GM18907 (cell line): ENCODE results near the gene GRIK3.

ENCODE experiments used
- ATAC-seq: cut with Tn5 transposase; IDR thresholded peaks from one replicate; pipeline ENCODE4 v1.9.1; 2021; ENCODE audit warnings: mild to moderate bottlenecking, moderate library complexity; ENCODE audit not compliant: unreplicated experiment

The GRIK3 gene

DNA sequence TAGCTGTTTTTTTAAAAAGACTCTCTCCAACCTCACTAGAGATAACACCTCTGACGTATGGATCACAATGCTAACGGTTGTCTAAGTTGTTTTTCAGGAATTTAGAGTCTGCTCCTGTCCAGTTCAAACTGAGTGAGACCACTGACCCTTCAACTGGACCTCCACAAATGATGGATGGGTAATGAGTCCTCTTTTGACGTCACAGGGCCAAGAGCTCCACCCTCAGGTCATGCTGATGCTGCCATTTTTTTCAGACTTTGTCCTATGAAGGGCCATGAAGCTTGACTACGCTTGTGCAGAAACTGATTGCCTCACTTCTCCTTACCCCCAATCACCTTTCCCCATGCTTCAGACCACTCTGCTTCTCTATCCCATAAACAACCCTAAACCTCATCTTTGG lies 16.6 kb downstream of the GRIK3 start:
- ATAC-seq, result no peak

DNA sequence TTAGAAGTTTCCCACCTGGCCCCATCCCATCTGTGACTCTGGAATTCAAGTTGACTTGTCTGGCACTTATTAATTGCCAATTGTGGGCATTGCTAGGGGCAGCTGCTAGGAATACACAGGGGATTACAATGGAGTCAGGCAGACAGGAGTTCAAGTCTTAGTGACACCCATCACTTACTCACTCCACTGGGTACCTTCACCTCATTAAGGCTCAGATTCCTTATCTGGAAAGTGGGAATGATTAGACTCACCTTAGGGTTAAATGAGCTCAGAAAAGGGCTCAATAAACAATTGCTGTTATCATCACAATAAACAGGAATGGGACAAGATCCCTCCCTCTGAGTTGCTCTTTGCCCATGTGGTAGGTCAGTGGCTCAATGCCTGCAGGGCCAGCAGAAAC lies 18.2 kb downstream of the GRIK3 start:
- no peak for ATAC-seq

DNA sequence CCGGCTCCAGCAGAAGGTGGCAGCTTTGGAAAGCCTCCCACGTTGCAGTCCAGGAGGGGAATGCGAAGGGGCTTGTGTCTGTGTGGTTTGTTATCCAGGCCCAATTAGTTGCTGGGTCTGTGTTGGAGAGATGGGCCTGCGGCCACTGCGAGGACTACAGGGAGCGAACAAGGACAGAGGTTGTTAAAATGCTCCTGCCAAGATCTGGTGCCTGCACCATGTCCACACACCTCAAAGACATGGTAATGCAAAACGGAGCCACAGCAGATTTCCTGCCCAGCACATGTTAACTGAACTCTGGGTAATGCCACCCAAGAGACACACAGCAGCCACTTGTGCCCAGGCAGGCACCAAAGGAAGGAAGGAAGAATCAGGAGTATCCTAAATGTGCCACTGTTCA lies 18.6 kb downstream of the GRIK3 start:
- no peak for ATAC-seq

DNA sequence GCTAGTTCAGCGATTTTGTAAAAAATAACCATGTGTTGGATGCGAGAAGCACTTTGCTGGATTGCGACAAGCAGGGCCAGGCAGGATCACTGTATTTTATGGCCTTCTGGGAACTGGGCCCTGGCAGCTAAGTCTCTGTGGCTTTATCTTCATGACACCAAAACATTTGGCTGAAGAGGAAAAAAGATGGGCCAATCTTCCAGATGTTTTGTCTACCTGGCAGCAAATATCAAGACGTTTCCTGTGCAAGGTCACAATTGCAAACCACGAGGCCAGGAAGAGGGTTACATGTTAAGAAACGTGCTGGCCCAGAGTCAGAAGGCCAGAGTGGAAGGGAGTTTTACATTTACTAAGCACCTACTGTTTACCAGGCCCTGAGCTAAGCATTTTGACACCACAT lies 22.1 kb downstream of the GRIK3 start:
- ATAC-seq, result no peak

DNA sequence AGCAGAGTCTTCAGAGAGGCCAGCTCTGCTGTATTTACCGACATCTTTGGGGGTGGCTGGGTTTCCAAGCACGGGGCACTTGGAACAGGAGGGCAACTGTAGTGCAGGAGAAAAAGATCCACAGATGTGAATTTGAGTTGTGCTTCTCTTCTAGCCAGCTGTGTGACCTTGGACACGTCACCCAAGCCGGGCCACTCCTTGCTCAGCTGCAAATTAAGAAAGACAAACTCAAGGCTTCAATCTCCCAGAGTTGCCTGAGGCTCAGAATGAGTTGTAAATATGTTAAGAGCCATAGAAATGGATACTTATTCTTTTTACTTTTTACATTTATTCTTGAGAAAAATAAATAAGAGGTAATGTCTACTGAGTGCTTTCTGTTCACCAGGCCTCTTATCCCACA lies 24.3 kb downstream of the GRIK3 start:
- no peak for ATAC-seq

DNA sequence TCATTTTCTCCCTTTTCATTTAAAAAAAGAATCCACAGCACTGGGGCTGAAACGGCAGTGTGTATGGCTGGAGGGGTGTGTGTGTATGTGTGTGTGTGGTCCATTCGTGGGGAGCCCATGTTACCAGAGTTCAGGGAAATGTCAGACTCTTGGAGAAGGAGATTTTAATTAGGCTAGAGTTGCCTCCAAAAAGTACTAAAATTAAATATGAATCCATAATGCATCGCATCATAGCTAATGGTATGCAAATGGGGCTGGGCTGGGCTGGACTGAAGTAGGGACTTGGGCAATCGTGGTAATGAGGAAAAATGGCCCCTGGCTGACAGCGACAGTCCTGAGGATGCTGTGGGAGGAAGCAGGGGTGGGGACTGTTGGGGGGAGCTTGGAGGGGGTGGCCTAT lies 24.8 kb downstream of the GRIK3 start:
- ATAC-seq, result no peak

DNA sequence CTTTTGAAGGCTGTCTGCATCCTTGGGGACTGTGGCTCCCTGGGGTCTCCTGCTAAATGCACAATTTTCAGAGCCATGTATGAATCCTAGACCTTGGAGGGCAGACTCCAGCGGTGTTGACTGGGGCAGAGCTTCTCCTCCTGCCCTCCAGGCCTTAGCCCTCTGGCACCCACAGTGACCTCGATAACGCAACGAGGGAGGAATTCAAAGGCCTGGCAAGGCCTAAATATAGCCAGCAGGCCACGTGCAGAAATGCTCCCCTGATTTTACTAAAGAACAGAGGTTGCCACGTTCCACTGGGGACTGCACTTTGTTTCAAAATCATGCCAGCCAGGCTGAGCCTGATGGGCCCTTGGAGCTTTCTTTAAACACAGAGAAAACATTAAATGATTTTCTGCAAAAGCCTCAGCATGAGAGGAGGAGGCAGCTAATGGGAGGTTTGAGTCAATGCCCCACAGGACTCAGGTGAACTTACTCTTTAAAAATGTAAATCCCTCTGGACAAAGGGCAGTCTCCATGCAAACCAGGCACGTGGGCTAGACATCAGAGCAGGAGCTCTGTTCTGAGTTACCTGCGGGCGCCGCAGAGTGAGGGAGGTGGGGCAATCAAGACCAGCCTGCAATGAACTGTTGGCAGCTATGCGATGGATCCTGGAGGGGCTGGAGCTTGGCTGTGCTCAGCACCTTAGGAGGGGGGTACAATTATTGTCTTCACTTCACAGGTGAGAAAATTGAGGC lies 28.0 kb downstream of the GRIK3 start:
- no peak for ATAC-seq

DNA sequence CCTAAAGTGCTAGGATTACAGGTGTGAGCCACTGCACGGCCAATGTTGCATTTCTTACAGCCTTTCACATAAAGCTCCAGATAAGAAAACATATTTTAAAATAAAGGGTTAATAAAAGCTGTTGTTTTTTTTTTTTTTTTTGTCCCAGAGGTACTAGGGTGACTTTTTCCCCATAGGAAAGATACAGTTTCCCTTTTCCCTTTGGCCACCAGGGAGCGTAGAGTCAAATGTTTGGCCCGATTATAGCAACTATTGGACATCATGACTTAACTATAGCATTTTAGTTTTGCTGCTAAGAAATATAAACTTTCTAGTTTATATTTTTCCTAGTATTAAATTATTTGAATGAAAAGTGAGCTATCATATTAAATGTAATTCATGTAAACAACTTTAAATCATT lies 31.4 kb downstream of the GRIK3 start:
- ATAC-seq, result no peak

DNA sequence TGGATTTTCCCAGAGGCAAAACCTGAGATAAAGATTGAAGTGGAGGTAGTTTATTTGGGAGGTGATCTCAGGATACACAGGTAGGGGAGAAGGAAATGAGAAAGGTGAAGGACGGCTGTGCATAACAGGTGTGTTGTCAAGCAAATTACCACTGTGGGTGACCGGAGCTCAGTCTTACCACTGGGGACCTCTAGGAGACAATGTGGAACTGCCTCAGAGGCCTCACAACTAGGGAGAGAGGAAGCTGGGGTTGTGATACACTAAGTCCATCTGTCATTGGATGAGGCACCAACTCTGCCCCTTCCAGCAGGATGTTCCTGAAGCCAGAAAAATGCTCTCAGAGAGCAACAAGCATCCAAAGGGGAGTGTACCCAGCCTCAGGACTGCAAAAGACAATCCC lies 32.6 kb downstream of the GRIK3 start:
- no peak for ATAC-seq

DNA sequence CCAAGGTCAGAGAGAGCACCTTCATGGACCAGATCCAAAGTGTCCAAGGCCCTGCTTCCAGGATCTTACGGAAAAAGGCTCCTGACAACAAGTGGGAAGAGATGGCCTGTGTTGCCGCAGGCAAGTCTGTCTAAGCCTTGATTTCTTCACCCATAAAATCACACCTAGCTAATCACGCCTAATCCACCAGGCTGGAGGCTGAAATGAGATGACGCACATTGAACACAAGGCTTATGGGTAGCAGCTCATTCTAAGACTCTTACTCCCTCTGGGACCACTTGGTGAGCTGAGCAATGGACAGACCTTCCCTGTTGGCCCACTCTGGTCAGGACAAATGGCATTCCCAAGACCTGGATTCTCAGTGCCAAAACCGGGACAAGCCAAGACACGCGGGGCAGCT lies 38.2 kb downstream of the GRIK3 start:
- no peak for ATAC-seq

DNA sequence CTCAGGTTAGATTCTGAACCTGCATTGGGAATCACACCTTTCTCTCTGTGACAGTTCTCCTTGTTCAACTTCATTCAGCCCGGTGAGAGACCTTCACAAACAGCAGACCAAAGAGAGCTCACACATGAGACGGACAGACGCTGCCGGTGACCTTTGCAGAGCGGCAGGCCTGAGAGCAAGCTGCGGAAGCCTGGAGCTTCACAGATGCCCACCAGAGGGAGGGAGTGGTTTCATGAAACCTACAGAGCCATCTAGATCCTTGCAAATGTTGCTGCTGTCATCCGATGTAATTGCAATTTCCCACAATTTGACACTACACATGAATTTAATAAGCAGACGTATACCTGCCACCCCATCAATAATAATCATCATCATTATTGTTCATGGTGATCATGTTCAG lies 39.4 kb downstream of the GRIK3 start:
- no peak for ATAC-seq

DNA sequence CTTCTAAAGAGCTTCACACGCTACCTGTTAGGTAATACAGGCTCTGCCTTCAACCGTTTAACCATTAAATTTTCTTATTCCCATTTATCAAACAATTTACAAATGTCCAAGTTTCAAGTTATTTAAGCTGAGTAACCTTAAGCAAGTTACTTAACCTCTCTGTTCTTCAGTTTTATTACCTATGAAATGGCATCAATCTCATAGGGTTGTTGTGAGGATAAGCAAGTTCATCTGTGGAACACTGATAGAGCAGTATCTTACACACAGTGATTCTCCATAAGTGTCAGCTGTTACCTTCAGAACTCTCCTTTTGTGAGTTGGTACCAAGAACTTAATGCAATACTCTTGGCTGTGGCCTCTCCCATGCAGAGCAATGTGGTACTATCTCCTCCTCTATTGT lies 40.0 kb downstream of the GRIK3 start:
- no peak for ATAC-seq

DNA sequence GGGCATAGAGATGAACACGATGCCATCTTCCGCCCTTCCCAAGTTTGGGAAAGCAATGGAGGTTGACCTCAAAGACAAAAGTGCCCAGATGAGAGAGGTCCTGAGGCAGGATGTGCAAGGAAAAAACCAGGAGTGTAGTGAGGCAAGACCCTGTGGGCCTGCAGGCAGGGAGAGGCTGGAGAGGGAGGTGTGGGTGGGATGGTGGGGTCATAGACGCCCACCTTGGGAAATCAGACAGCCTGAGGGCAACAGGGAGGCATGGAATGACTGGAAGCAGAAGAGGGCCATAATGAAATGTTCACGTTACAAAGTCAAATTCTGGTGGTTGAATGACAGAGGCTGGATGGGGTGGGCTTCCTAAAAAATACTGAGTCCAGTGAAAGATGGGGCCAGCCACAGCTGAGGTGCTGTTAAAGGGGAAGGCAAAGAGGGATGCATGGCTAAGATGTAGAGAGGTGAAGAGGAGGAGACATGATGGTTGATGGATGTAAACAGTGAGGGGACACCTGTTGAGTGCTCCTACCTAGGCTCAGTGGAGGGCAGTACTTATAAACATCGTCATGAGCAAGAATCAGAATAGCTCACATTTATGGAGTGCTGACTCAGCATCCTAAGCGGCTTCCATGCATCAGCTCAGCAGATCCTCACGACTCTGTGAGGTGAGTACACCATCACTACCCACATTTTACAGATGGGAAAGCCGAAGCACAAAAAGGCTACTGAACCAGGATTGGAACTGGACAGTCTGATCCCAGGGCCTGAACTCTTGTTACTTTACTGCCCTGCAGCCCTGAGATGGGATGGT lies 42.0 kb downstream of the GRIK3 start:
- no peak for ATAC-seq

DNA sequence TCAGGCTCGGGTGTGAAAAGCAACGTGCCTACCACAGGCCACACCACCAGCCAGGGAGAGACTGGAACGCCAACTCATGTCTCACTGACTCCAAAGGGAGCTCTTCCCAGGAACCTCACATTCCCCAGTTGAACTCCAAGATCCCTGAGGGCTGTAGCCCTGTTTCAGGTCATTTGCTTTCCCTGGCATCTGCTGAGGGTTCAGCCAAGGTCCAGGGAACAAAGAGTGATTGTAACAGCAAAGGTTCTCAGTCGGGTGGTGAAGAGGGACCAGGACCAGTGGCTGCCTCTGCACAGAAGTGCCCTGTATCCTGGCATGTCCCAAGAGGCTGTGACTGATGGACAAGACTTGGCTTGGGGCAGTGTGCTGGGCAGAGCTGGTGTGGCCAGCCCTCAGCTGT lies 42.8 kb downstream of the GRIK3 start:
- ATAC-seq, result no peak

DNA sequence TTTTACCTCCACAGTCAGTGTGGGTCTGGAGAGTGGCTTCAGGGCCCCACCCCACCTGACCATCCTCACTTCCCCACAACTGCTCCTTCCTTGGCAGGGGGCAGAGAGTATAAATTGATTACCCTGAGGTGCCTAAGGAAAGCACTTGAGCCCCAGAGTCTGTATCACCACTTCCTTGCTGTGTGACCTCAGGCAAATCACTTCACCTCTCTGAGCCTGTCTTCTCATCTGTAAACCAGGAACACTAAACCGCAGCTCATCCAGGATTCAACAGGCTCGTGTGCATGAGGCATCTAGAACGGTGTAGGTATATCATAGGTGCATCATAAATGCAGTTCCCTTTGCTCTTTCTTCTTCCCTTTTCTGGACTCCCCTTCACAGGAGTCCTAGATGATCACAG lies 43.4 kb downstream of the GRIK3 start:
- no peak for ATAC-seq

DNA sequence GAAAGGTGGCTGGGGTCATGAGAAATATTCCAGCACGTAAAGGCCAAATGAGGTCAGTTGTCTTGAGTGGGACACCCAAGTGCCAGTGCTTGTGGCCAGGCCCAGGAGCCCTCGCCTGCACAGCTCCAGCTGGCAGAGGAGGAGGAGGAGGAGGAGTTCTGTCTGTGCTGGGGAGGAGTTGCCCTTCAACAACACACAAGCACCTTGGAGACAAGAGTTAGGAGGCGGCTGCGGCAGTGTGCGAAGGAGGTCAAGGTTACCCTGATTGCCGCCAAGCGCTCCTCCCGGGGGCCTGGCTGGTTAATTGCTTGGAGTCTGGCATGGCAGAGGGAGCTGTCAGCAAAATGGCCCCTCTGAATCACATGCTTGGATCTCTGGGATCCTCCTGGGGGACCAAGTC lies 45.1 kb downstream of the GRIK3 start:
- no peak for ATAC-seq

DNA sequence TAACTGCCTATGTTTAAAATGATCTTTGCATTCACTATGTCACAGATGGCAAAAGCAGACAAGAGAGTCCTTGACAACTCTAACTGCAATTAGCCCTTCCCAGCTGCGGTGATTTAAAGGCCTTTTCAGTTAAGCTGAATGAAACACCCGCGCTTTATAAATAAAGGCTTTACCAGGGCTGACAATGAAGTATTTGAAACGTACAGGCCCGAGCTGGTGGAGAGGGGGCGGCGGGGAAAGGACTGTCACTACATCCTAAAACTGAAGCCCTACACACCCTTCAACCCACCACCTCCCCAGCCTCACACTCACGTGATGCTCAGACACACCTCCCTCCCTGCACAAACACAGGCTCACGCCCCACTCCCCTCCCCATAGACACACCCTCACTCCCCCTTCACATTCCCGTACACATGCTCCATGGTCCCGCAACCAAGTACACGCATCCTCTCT lies 45.5 kb downstream of the GRIK3 start:
- no peak for ATAC-seq

DNA sequence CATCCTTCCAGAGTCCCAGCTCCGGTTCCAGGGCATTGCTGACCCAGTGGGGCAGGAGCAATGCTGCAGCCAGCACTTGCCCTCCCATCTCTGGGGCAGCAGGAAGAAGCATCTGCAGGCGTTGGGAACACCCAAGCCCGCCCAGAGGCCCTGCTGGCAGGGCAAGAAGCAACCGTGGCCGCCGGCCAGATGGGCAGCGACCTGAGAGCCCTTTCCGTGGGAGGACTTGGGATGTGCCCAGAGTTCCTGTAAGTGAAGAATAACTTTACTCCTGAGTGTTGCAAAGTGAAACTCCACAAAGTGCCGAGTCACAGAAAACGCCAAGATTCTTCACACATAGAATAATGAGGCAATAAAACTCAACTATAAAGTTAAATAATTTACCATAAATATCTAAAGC lies 46.0 kb downstream of the GRIK3 start:
- no peak for ATAC-seq

DNA sequence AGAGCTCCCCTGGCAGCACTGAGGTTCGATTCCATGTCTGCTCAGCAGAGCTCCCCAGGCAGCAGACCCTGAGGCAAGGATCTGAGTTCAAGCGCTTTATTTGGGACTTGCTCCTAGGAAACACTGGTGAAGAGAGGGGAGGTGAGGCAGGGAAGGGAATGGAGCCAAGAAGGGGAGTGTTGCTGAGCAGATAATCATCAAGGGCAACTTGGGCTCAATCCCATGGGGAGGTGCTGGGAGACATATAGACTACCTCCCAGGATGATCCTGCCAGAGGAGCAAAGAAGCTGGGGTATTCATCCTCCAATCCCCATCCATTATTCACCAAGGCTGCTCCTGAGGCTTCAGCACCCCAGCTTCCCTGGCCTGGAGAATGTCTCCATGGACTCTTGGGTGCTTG lies 47.0 kb downstream of the GRIK3 start:
- ATAC-seq, result no peak

DNA sequence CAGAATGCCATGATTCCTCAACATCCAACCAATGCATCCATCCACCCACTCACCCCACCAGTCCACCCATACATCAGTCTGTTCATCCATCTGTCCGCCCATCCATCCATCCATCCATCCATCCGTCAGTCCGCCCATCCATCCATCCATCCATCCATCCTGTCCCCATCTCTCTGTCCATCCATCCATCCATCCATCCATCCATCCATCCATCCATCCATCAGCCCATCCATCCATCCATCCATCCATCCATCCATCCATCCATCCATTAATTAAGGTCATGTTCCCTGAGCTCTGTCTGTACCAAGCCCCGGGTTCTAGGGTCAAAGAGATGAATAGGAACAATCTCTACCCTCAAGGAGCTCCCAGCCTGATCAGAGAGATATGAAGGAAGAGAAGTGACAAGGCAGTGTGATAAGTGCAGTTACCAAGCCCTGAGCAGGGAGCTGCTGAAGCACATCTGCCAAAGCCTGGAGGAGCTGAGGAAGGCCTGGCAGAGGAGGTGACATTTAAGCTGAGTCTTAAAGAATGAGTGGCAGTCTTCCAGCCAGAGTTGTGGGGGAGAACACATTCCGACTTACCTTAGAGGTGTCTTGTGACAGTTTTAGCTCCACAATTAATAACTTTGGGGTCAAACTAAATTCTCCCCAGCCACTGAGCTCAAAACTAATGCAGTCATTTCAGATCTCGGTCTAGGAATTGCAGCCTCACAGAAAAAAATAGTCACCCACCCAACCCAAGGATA lies 47.9 kb downstream of the GRIK3 start:
- ATAC-seq, result no peak

DNA sequence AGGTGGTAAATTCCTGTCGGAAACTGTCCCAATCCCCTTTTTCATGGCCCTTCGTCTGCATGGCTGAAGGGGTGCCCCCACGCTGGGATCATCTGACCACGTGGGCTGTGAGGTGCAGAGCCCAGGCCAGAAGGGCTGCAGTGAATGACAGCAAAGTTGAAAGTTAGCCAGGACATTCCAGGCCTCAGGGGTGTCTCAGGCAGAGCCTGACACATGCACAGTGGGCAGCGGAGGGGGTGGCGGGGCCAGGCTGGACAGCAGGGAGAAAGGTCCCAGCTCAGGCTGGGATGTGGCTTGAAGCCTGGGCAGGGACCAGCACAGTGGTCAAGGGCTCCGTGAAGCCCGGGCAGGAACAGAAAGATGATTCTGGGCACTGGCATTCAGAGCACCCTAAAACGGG lies 49.6 kb downstream of the GRIK3 start:
- no peak for ATAC-seq

DNA sequence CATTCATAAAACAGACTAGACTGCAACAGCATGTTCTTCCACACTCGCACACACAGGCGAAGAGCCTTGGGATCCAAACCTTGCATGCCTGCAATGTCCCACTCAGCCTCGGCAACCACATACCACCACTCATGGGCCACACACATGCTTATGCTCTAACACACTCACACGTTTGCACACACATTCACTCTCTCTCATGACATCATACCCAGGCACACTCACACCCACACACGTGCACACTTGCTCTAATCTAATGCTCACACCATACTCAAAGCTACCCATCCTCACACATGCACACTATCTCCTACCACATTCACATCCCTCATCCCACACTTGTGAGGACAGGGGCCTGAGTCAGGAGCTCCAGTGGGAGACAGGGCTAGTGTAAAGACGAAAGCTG lies 50.3 kb downstream of the GRIK3 start:
- no peak for ATAC-seq
